Peyer's patch (tissue), 4 donors: Measurements from ENCODE around the gene AGPS. TPM values are rescaled to one million over a fixed set of nuclear protein-coding genes. Genes with fewer than 3 reads are reported as not detected.

Experiments
- DNase-seq, 3 donors: peaks; one replicate each; pipeline ENCODE4 v3.0.0-alpha.2; 2017 to 2019
- H3K27ac ChIP-seq, 4 donors: fragments of 200-600 bp; sonication (generic); one replicate each; pipeline ENCODE4 v1.5.1; 2016 to 2019
- H3K27me3 ChIP-seq, 2 donors: fragments of 200-600 bp; sonication (generic); one replicate each; pipeline ENCODE4 v1.5.1; 2019
- H3K36me3 ChIP-seq, 3 donors: fragments of 200-600 bp; sonication (generic); one replicate each; pipeline ENCODE4 v1.5.1; 2016 to 2019
- H3K4me1 ChIP-seq, 4 donors: fragments of 200-600 bp; sonication (generic); one replicate each; pipeline ENCODE4 v1.5.1; 2016 to 2019
- H3K4me3 ChIP-seq, 4 donors: fragments of 200-600 bp; sonication (generic); 1 replicate in 3 of 4; 2 replicates in 1 of 4; pipeline ENCODE4 v1.5.1; 2016 to 2019; ENCODE audit warnings: mild to moderate bottlenecking in 1 of 4
- H3K9me3 ChIP-seq, 4 donors: fragments of 200-600 bp; sonication (generic); one replicate each; pipeline ENCODE4 v1.5.1; 2016 to 2019; ENCODE audit warnings: mild to moderate bottlenecking in 1 of 4
- CTCF ChIP-seq, 6 experiments: fragments of 450-650 bp in 4 of 6; fragments of 200-600 bp in 2 of 6; sonication (generic) in 1 of 6; IDR thresholded peaks; one replicate each; pipeline ENCODE4 v1.5.1; 2017 to 2019; ENCODE audit warnings: antibody characterized with exemption in 6 of 6, mild to moderate bottlenecking in 3 of 6, moderate library complexity in 1 of 6
- POLR2A ChIP-seq, 2 donors: fragments of 450-650 bp; IDR thresholded peaks; one replicate each; pipeline ENCODE4 v1.5.1; 2017; ENCODE audit warnings: antibody characterized with exemption in 2 of 2, mild to moderate bottlenecking in 2 of 2, moderate library complexity in 2 of 2
- total RNA-seq, 4 donors: library from RNA; depleted of rRNA; stranded (reverse); fragments of >200 nt; gene quantifications; one replicate each; pipeline ENCODE4 v1.1.0, GENCODE V29; 2016

The AGPS gene
- total RNA-seq, 4 donors from 2014 or later: 18.2 to 26.3 (median 21.0) TPM

DNA sequence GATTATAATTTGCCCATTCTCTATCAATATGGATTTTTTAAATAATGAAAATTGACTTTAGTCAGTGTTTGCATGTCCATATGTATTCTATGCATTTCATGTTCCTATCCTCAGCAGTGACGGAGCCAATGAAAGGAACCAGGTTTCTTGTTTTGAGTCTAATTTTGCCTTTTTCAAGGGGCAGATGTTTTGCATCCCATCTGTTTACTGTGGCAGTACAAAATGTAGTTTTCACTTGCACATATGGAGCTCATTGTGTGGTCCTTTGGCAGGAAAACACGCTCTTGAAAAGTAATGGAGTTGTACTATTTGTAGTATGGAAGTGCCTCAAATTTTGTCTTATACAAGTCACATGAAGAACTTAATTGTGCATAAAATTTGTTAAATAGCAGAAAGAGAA, 127.8 kb downstream of the AGPS start:
- H3K27ac ChIP-seq: peak overlapping the region in 2 of 4 donors; percentile 46 to 67

DNA sequence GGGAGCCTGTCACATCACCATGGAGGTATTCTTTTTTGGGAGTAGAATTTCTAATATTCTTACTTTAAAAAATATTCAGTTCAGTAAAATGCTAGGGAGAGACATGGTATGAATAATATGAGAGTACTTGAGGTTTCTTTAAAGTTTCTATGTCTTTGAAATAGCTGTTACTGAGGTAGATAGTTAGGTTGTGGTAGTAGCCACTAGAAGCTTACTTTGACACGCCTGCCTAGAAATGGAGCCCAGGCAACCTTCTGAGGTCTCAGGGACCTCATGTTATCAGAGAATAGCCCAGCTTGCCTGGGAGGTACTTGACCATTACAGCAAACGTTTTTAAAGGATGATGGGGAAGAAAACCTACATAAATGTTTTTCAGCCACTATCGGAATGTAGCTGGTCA, 131.2 kb downstream of the AGPS start:
- H3K4me1 ChIP-seq: no peaks in the 10 kb centered on the region
- H3K27me3 ChIP-seq: no peaks in the 10 kb centered on the region
- no peaks in the 10 kb centered on the region for H3K9me3 ChIP-seq
- no peak for TF ChIP-seq CTCF (IDR thresholded peaks at IDR 0.05)
- no peak for TF ChIP-seq POLR2A (IDR thresholded peaks at IDR 0.05)
- H3K27ac ChIP-seq: no peak overlapping the region
- H3K4me3 ChIP-seq: no peak overlapping the region
- peaks cover 0 to 7% (median 0%) of the 10 kb centered on the region in 3 donors for H3K36me3 ChIP-seq
- no peak for DNase-seq

More for the DNA sequence above, 127.8 kb downstream of the AGPS start:
- no peak for DNase-seq
- no peaks in the 10 kb centered on the region for H3K4me1 ChIP-seq
- H3K36me3 ChIP-seq: peaks cover 0 to 7% (median 0%) of the 10 kb centered on the region in 3 donors
- no peak for TF ChIP-seq POLR2A (IDR thresholded peaks at IDR 0.05)
- TF ChIP-seq CTCF (IDR thresholded peaks at IDR 0.05): no peak
- H3K4me3 ChIP-seq: no peak overlapping the region
- H3K9me3 ChIP-seq: no peaks in the 10 kb centered on the region
- H3K27me3 ChIP-seq: no peaks in the 10 kb centered on the region

GRCh38 chr2:177525351-177525924, 132.9 kb downstream of the AGPS start:
- peaks cover 0 to 7% (median 0%) of the 10 kb centered on the region in 3 donors for H3K36me3 ChIP-seq
- TF ChIP-seq CTCF (IDR thresholded peaks at IDR 0.05): no peak
- TF ChIP-seq POLR2A (IDR thresholded peaks at IDR 0.05): no peak
- no peak for DNase-seq
- H3K9me3 ChIP-seq: no peaks in the 10 kb centered on the region
- no peak overlapping the region for H3K27ac ChIP-seq
- no peaks in the 10 kb centered on the region for H3K4me1 ChIP-seq
- H3K4me3 ChIP-seq: no peak overlapping the region
- H3K27me3 ChIP-seq: no peaks in the 10 kb centered on the region

- Histone ChIP-seq H3K27ac (no peak overlapping the region), H3K4me1 (no peaks in the 10 kb centered on the region), H3K27me3 (no peaks in the 10 kb centered on the region), H3K36me3 (peaks cover 0 to 7% (median 0%) of the 10 kb centered on the region in 3 donors), H3K9me3 (no peaks in the 10 kb centered on the region), H3K4me3 (no peak overlapping the region)
- TF ChIP-seq POLR2A (IDR thresholded peaks at IDR 0.05) (no peak), CTCF (IDR thresholded peaks at IDR 0.05) (no peak)
- no peak for DNase-seq
Observed at GRCh38 chr2:177528351-177528933, 135.9 kb downstream of the AGPS start.

- Histone ChIP-seq H3K27me3 (no peaks in the 10 kb centered on the region), H3K9me3 (no peaks in the 10 kb centered on the region), H3K36me3 (no peaks in the 10 kb centered on the region), H3K4me1 (no peaks in the 10 kb centered on the region), H3K4me3 (no peak overlapping the region), H3K27ac (no peak overlapping the region)
- TF ChIP-seq CTCF (IDR thresholded peaks at IDR 0.05) (no peak), POLR2A (IDR thresholded peaks at IDR 0.05) (no peak)
- no peak for DNase-seq
Observed at GRCh38 chr2:177529166-177529565, 136.6 kb downstream of the AGPS start.
